GM23338 (cell line): ENCODE results near the gene SH3RF3. TPM values are rescaled to one million over a fixed set of nuclear protein-coding genes. Genes with fewer than 3 reads are reported as not detected.

Experiments
- ATAC-seq: fragments of 200-7000 bp; cut with Tn5 transposase; 3 replicates; pipeline ENCODE4 v1.9.1; 2020
- DNase-seq: peaks from one replicate; pipeline ENCODE4 v3.0.0-alpha.2; 2015; ENCODE audit warnings: low spot score
- H2AFZ ChIP-seq: fragments of 200-600 bp; sonication (generic); 2 replicates; pipeline ENCODE4 v1.8.0; 2016; ENCODE audit warnings: antibody characterized with exemption, mild to moderate bottlenecking, moderate library complexity
- H3F3A ChIP-seq: fragments of 200-600 bp; sonication (generic); replicated peaks from 2 replicates; pipeline ENCODE4 v1.8.0; 2017; ENCODE audit warnings: antibody characterized with exemption, mixed run types, low read depth
- H3K27ac ChIP-seq: fragments of 200-600 bp; sonication (generic); 2 replicates; pipeline ENCODE4 v1.6.1; 2016; ENCODE audit warnings: low read depth
- H3K27me3 ChIP-seq: fragments of 200-600 bp; sonication (generic); 2 replicates; pipeline ENCODE4 v1.8.0; 2016; ENCODE audit warnings: mild to moderate bottlenecking, mixed run types, moderate library complexity; ENCODE audit not compliant: insufficient read depth
- H3K36me3 ChIP-seq: fragments of 200-600 bp; sonication (generic); 2 replicates; pipeline ENCODE4 v1.8.0; 2016; ENCODE audit warnings: mild to moderate bottlenecking; ENCODE audit not compliant: insufficient read depth
- H3K4me1 ChIP-seq: fragments of 200-600 bp; sonication (generic); 2 replicates; pipeline ENCODE4 v1.8.0; 2016; ENCODE audit warnings: mild to moderate bottlenecking, moderate library complexity; ENCODE audit not compliant: insufficient read depth
- H3K4me2 ChIP-seq: fragments of 200-600 bp; sonication (generic); 2 replicates; pipeline ENCODE4 v1.7.1; 2017; ENCODE audit warnings: mixed run types
- H3K4me3 ChIP-seq: fragments of 200-600 bp; sonication (generic); 2 replicates; pipeline ENCODE4 v1.6.1; 2016; ENCODE audit warnings: mixed run types
- H3K79me2 ChIP-seq: fragments of 200-600 bp; sonication (generic); replicated peaks from 2 replicates; pipeline ENCODE4 v1.8.0; 2017; ENCODE audit warnings: mild to moderate bottlenecking; ENCODE audit not compliant: insufficient read depth
- H3K9me2 ChIP-seq: fragments of 200-600 bp; sonication (generic); 2 replicates; pipeline ENCODE4 v1.8.0; 2017; ENCODE audit not compliant: insufficient read depth
- H4K20me1 ChIP-seq: fragments of 200-600 bp; sonication (generic); replicated peaks from 2 replicates; pipeline ENCODE4 v1.8.0; 2017; ENCODE audit warnings: mild to moderate bottlenecking; ENCODE audit not compliant: insufficient read depth
- H3K27ac Mint-ChIP-seq: 2 replicates; pipeline ENCODE4 v1.8.0; 2020; ENCODE audit warnings: inconsistent platforms, mild to moderate bottlenecking, moderate library complexity, mixed read lengths
- H3K27me3 Mint-ChIP-seq: 3 replicates; pipeline ENCODE4 v1.8.0; 2022; ENCODE audit warnings: low read depth, mild to moderate bottlenecking, moderate library complexity, mixed read lengths, inconsistent platforms; ENCODE audit not compliant: insufficient read depth, poor library complexity
- H3K36me3 Mint-ChIP-seq: 3 replicates; pipeline ENCODE4 v1.8.0; 2021; ENCODE audit warnings: low read depth, mild to moderate bottlenecking, inconsistent platforms, moderate library complexity, mixed read lengths
- H3K4me1 Mint-ChIP-seq: 3 replicates; pipeline ENCODE4 v1.8.0; 2020; ENCODE audit warnings: mild to moderate bottlenecking, inconsistent platforms, mixed read lengths
- H3K4me3 Mint-ChIP-seq: 3 replicates; pipeline ENCODE4 v1.8.0; 2021; ENCODE audit warnings: moderate library complexity, mild to moderate bottlenecking, inconsistent platforms, mixed read lengths
- H3K9me3 Mint-ChIP-seq: 3 replicates; pipeline ENCODE4 v1.8.0; 2020; ENCODE audit warnings: moderate library complexity, mild to moderate bottlenecking, inconsistent platforms, mixed read lengths
- CREB1 ChIP-seq: fragments of 250-450 bp; sonication (Bioruptor Pico); IDR thresholded peaks from 2 replicates; pipeline ENCODE4 v1.5.0; 2020; ENCODE audit warnings: low read depth, mild to moderate bottlenecking, moderate library complexity
- CTCF ChIP-seq, 2 experiments: fragments of 200-600 bp in 1 of 2; sonication (generic) in 1 of 2; conservative IDR thresholded peaks; 2 replicates each; pipeline versions ENCODE4 v1.5.1 to v1.6.1; 2016 to 2017; ENCODE audit warnings: antibody characterized with exemption in 2 of 2, low read depth in 2 of 2, mild to moderate bottlenecking in 2 of 2, moderate library complexity in 1 of 2
- ETS1 ChIP-seq: IDR thresholded peaks from 2 replicates; pipeline ENCODE4 v1.6.1; 2016; ENCODE audit warnings: antibody characterized with exemption
- EZH2 ChIP-seq: fragments of 200-600 bp; sonication (generic); IDR thresholded peaks from one replicate; pipeline ENCODE4 v1.8.0; 2017; ENCODE audit warnings: antibody characterized with exemption, mild to moderate bottlenecking, low read depth; ENCODE audit not compliant: unreplicated experiment
- EZH2phosphoT487 ChIP-seq: fragments of 200-600 bp; sonication (generic); IDR thresholded peaks from one replicate; pipeline ENCODE4 v1.8.1; 2018; ENCODE audit warnings: antibody characterized with exemption; ENCODE audit not compliant: unreplicated experiment
- JUNB ChIP-seq: IDR thresholded peaks from one replicate; pipeline ENCODE4 v1.6.1; 2016; ENCODE audit warnings: antibody characterized with exemption; ENCODE audit not compliant: unreplicated experiment
- NANOG ChIP-seq: IDR thresholded peaks from 2 replicates; pipeline ENCODE4 v1.6.1; 2016; ENCODE audit warnings: antibody characterized with exemption, borderline replicate concordance
- POLR2AphosphoS5 ChIP-seq: IDR thresholded peaks from 2 replicates; pipeline ENCODE4 v1.6.1; 2016; ENCODE audit warnings: antibody characterized with exemption, low read depth
- REST ChIP-seq: IDR thresholded peaks from one replicate; pipeline ENCODE4 v1.6.1; 2018; ENCODE audit warnings: antibody characterized with exemption; ENCODE audit not compliant: unreplicated experiment
- STAT1 ChIP-seq: IDR thresholded peaks from one replicate; pipeline ENCODE4 v1.6.1; 2016; ENCODE audit warnings: antibody characterized with exemption; ENCODE audit not compliant: unreplicated experiment
- ZNF114 ChIP-seq: fragments of 250-450 bp; sonication (Bioruptor Pico); IDR thresholded peaks from 2 replicates; pipeline ENCODE4 v1.5.0; 2020; ENCODE audit warnings: mild to moderate bottlenecking, moderate library complexity
- ZNF331 ChIP-seq: fragments of 250-450 bp; sonication (Bioruptor Pico); IDR thresholded peaks from 2 replicates; pipeline ENCODE4 v1.5.0; 2020; ENCODE audit warnings: low read depth, mild to moderate bottlenecking, moderate library complexity
- ZNF462 ChIP-seq: fragments of 250-450 bp; sonication (Bioruptor Pico); IDR thresholded peaks from 2 replicates; pipeline ENCODE4 v1.5.0; 2020; ENCODE audit warnings: mild to moderate bottlenecking, moderate library complexity
- polyA plus RNA-seq: library from polyadenylated mRNA; unstranded; fragments of >200 nt; fragmentation: Nextera tagmentation; extraction: Ambion mirVana; gene quantifications from 2 replicates; pipeline ENCODE4 v1.2.1, GENCODE V29; 2016
- total RNA-seq: library from RNA; depleted of rRNA; stranded (reverse); fragments of >200 nt; shearing (Covaris generic); gene quantifications from 2 replicates; pipeline ENCODE4 v1.2.3, GENCODE V29; 2014

Gene SH3RF3
- total and polyA plus RNA-seq, 2 experiments from 2014 or later: 0.11 to 0.63 TPM

- H3K27ac ChIP-seq: no peak overlapping the region
- Mint-ChIP-seq H3K9me3 (no peaks in the 10 kb centered on the region), H3K36me3 (no peaks in the 10 kb centered on the region), H3K27ac (no peak overlapping the region), H3K4me3 (no peak overlapping the region), H3K4me1 (peaks cover 10% of the 10 kb centered on the region), H3K27me3 (peaks cover 10% of the 10 kb centered on the region)
- H2AFZ ChIP-seq: no peak overlapping the region
- no peak for ATAC-seq
- no peaks in the 10 kb centered on the region for H3K36me3 ChIP-seq
- no peak for DNase-seq
- H3K79me2 ChIP-seq: no peaks in the 10 kb centered on the region
- H3K4me3 ChIP-seq: no peak overlapping the region
- peaks cover 6% of the 10 kb centered on the region for H3K4me1 ChIP-seq
- no peaks in the 10 kb centered on the region for H4K20me1 ChIP-seq
- H3K9me2 ChIP-seq: no peaks in the 10 kb centered on the region
- H3F3A ChIP-seq: no peaks in the 10 kb centered on the region
- no peaks in the 10 kb centered on the region for H3K27me3 ChIP-seq
- TF ChIP-seq JUNB: no peak
- TF ChIP-seq CREB1 (CRISPR knock-in tag): no peak
- no peak for TF ChIP-seq ETS1
- TF ChIP-seq EZH2: no peak
- TF ChIP-seq STAT1: no peak
- TF ChIP-seq ZNF331: no peak
- TF ChIP-seq POLR2AphosphoS5: no peak
- TF ChIP-seq CTCF (conservative IDR thresholded peaks at IDR 0.05; ENCODE audit: low read depth in 2 of 2): no peak
- TF ChIP-seq EZH2phosphoT487: no peak
- TF ChIP-seq ZNF114: no peak
- no peak for TF ChIP-seq ZNF462 (CRISPR knock-in tag)
- no peak for TF ChIP-seq NANOG
- TF ChIP-seq REST: no peak
- H3K4me2 ChIP-seq: no peak overlapping the region
Observed at GRCh38 chr2:109294523-109294922, 165.5 kb downstream of the SH3RF3 start.
